Measurements from ENCODE around the gene HIPK2. TPM values are rescaled to one million over a fixed set of nuclear protein-coding genes. Genes with fewer than 3 reads are reported as not detected.

HIPK2 gene
- total and polyA plus RNA-seq, 2 of the 4 experiments (the other 2 are of a cell fraction): 22.0 to 27.1 TPM

- dilution Hi-C loops (cut with HindIII; ENCODE audit: low sequenced_read_pairs, unreplicated experiment): no loop called here
- no peaks in the 10 kb centered on the region for H3K9me3 ChIP-seq (ENCODE audit: control insufficient read depth, insufficient read depth, low read length)
- no peak overlapping the region for H4K8ac ChIP-seq (ENCODE audit: low read depth in 2 of 2, low read length in 2 of 2)
- H4K5ac ChIP-seq (ENCODE audit: low read depth, low read length): no peak overlapping the region
- no peak overlapping the region for H2BK15ac ChIP-seq (ENCODE audit: low read depth, low read length)
- H2BK20ac ChIP-seq (ENCODE audit: low read depth, low read length): no peak overlapping the region
- H3K4me1 ChIP-seq (ENCODE audit: control insufficient read depth, insufficient read depth, low read length): peaks cover 21% of the 10 kb centered on the region
- no peak overlapping the region for H2AK9ac ChIP-seq (replicated peaks; ENCODE audit: low read depth, low read length, poor library complexity)
- peaks cover 18% of the 10 kb centered on the region for H3K36me3 ChIP-seq (ENCODE audit: control insufficient read depth, insufficient read depth, low read length)
- H3K23ac ChIP-seq (ENCODE audit: low read depth, low read length): peak overlapping the region; percentile 19; the same call in 1 of the 2 replicates
- H3K4me2 ChIP-seq (ENCODE audit: low read depth, low read length): no peak overlapping the region
- ATAC-seq (ENCODE audit: low read depth): no peak
- no peaks in the 10 kb centered on the region for H3K27me3 ChIP-seq (ENCODE audit: control insufficient read depth, insufficient read depth, low read length)
- in situ Hi-C loops (cut with MboI; ENCODE audit: low sequenced_read_pairs): no loop called here
- H3K9ac ChIP-seq (ENCODE audit: low read depth, low read length): no peak overlapping the region
- H3K27ac ChIP-seq (ENCODE audit: insufficient read depth, low read length): no peak overlapping the region
- DNase-seq: no peak
- peaks cover 34 to 86% of the 10 kb centered on the region in 2 experiments for H3K79me1 ChIP-seq (ENCODE audit: low read depth in 1 of 2, low read length in 2 of 2)
- H2BK120ac ChIP-seq (ENCODE audit: low read depth, low read length): no peak overlapping the region
- H3K18ac ChIP-seq (ENCODE audit: low read depth, low read length): no peak overlapping the region
- H4K91ac ChIP-seq (ENCODE audit: insufficient read depth, low read depth, low read length): no peak overlapping the region
- no peak overlapping the region for H3K14ac ChIP-seq (replicated peaks; ENCODE audit: low read depth, low read length)
- no peak overlapping the region for H3K4ac ChIP-seq (ENCODE audit: low read depth, low read length)
- no peak overlapping the region for H3K56ac ChIP-seq (ENCODE audit: extremely low read depth, insufficient read depth, low read length)
- intact Hi-C loops (cut with micrococcal nuclease): no loop called here
- no peak overlapping the region for H3K4me3 ChIP-seq (ENCODE audit: insufficient read depth, low read depth, low read length)
- ChIA-PET CTCF (no interaction called here), POLR2A (ENCODE audit: unreplicated experiment) (no interaction called here)
- no peak overlapping the region for H2AFZ ChIP-seq (replicated peaks; ENCODE audit: low read length, poor library complexity)
- BruUV-seq (replicated peaks): no TSS peak
- 100% methylated on average over 4 of the region's 6 CpGs; no CpG with 5 or more reads in 1 of the 2 experiments for WGBS, 2 experiments (ENCODE audit: extremely low coverage in 2 of 2, insufficient read length in 1 of 2)
- peak overlapping the region; percentile 18; the same call in 1 of the 2 replicates for H2AK5ac ChIP-seq (ENCODE audit: low read depth, low read length)
- H4K20me1 ChIP-seq (ENCODE audit: insufficient read depth, low read length): peaks cover 86% of the 10 kb centered on the region
- H2BK5ac ChIP-seq (ENCODE audit: low read depth, low read length, poor library complexity, severe bottlenecking): no peak overlapping the region
- TF ChIP-seq MXI1 (IDR thresholded peaks at IDR 0.05; ENCODE audit: borderline replicate concordance, low read depth, low read length): no peak
- TF ChIP-seq USF2 (IDR thresholded peaks at IDR 0.05; ENCODE audit: low read depth, low read length): no peak
- TF ChIP-seq SMC3 (IDR thresholded peaks at IDR 0.05; ENCODE audit: low read depth, low read length): no peak
- no peak for TF ChIP-seq FOS (IDR thresholded peaks at IDR 0.05; ENCODE audit: low read depth, low read length)
- no peak for TF ChIP-seq BHLHE40 (IDR thresholded peaks at IDR 0.05; ENCODE audit: low read depth, low read length)
- no peak for TF ChIP-seq MAFK (IDR thresholded peaks at IDR 0.05; ENCODE audit: low read depth, low read length)
- TF ChIP-seq POLR2A (IDR thresholded peaks at IDR 0.05; ENCODE audit: low read depth, low read length): no peak
- TF ChIP-seq NFE2L2 (IDR thresholded peaks at IDR 0.05; ENCODE audit: low read depth, low read length): no peak
- no peak for TF ChIP-seq ELK1 (IDR thresholded peaks at IDR 0.05; ENCODE audit: borderline replicate concordance, low read depth, low read length)
- no peak for TF ChIP-seq RCOR1 (IDR thresholded peaks at IDR 0.05; ENCODE audit: insufficient replicate concordance, low read length)
- TF ChIP-seq RAD21 (IDR thresholded peaks at IDR 0.05; ENCODE audit: low read length): no peak
- no peak for TF ChIP-seq CHD1 (IDR thresholded peaks at IDR 0.05; ENCODE audit: low read depth, low read length)
- TF ChIP-seq CTCF (conservative IDR thresholded peaks at IDR 0.05; ENCODE audit: low read depth, low read length): no peak
- no peak for TF ChIP-seq RFX5 (IDR thresholded peaks at IDR 0.05; ENCODE audit: low read depth, low read length)
- peaks cover 36% of the 10 kb centered on the region for H3K9me1 ChIP-seq (ENCODE audit: insufficient read depth, low read length)
These were observed 57.6 kb downstream of the HIPK2 start for GRCh38 chr7:139720186-139720585.

All from IMR-90 (cell line).